ENCODE data around the gene PRDM15. TPM values are rescaled to one million over a fixed set of nuclear protein-coding genes. Genes with fewer than 3 reads are reported as not detected.

Gene PRDM15
- total RNA-seq, 1 donor from 2014 or later, result 16.2 TPM

DNA sequence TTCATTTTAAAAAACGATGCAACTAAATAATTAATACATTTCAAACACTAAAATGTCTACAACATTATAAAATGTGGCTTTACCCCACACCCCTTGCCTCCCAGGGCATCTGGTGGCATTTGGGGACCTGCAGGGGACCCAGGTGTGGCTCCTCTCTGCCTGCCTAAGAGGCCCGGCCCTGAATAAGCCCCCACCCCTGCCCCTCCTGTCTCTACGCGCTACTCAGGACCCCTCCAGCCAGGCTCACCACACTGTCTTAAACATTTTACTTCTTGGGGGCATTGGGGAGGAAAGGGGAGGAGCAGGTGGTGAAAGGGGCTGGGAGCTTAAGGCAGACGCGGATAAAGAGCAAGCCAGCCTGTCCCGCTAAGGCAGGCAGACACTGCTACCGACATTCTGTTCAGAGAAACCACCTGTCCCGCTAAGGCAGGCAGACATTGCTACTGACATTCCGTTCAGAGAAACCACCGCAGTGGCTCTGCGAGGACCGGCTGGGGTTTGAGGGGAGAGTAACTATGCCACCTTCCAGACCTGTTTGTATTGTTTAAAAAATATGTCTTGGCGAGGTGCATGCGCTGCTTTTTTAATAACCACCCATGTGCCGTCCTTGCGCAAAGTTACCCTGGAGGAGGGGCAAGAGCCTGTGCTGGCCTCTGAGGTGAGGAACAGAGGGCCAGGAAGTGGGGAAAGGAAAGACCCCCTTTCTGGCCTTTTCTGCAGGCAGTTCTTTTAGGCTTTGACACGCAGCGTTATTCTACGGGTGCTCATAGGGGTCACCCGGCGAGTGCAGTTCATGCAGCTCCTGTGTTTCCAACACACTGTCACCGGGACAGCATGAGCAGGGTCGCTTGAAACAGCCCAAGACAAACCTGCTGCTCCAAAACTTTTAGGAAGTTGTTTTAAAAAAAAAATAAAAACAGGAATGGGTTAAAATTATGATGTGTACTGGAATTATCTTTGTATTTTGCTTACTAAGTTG lies 61.0 kb downstream of the PRDM15 start:
- no peak for TF ChIP-seq CTCF (IDR thresholded peaks at IDR 0.05; ENCODE audit: unreplicated experiment)
- H3K27ac Mint-ChIP-seq, result no peak overlapping the region
- H3K27me3 Mint-ChIP-seq, result no peaks in the 10 kb centered on the region
- no peak for DNase-seq (ENCODE audit: low spot score, unreplicated experiment)
- H3K9me3 Mint-ChIP-seq (ENCODE audit: low read depth), result no peaks in the 10 kb centered on the region
- H3K4me1 Mint-ChIP-seq (ENCODE audit: low read depth), result peaks cover 1% of the 10 kb centered on the region
- H3K4me3 Mint-ChIP-seq (ENCODE audit: low read depth), result no peak overlapping the region
- H3K36me3 Mint-ChIP-seq (ENCODE audit: insufficient read depth), result peaks cover 2% of the 10 kb centered on the region

GRCh38 chr21:41817228-41817627 lies 61.9 kb downstream of the PRDM15 start:
- no peak overlapping the region for H3K4me3 Mint-ChIP-seq (ENCODE audit: low read depth)
- H3K27ac Mint-ChIP-seq, result peak overlapping the region; percentile 12
- H3K4me1 Mint-ChIP-seq (ENCODE audit: low read depth), result peaks cover 1% of the 10 kb centered on the region
- H3K36me3 Mint-ChIP-seq (ENCODE audit: insufficient read depth), result peaks cover 2% of the 10 kb centered on the region
- peak; percentile 56 for DNase-seq (ENCODE audit: low spot score, unreplicated experiment)
- peak; percentile 91 for TF ChIP-seq CTCF (IDR thresholded peaks at IDR 0.05; ENCODE audit: unreplicated experiment)
- H3K9me3 Mint-ChIP-seq (ENCODE audit: low read depth), result no peaks in the 10 kb centered on the region
- H3K27me3 Mint-ChIP-seq, result no peaks in the 10 kb centered on the region

- TF ChIP-seq CTCF (IDR thresholded peaks at IDR 0.05; ENCODE audit: unreplicated experiment), result peak; percentile 70
- Mint-ChIP-seq H3K9me3 (ENCODE audit: low read depth) (no peaks in the 10 kb centered on the region), H3K36me3 (ENCODE audit: insufficient read depth) (peaks cover 2% of the 10 kb centered on the region), H3K4me1 (ENCODE audit: low read depth) (peaks cover 1% of the 10 kb centered on the region), H3K4me3 (ENCODE audit: low read depth) (no peak overlapping the region), H3K27me3 (no peaks in the 10 kb centered on the region), H3K27ac (peak overlapping the region; percentile 62)
- DNase-seq (ENCODE audit: low spot score, unreplicated experiment), result peak; percentile 58
Measured at GRCh38 chr21:41816583-41817165, 62.5 kb downstream of the PRDM15 start.

- DNase-seq (ENCODE audit: low spot score, unreplicated experiment), result no peak
- no peaks in the 10 kb centered on the region for H3K27me3 Mint-ChIP-seq
- no peak overlapping the region for H3K4me3 Mint-ChIP-seq (ENCODE audit: low read depth)
- peaks cover 2% of the 10 kb centered on the region for H3K36me3 Mint-ChIP-seq (ENCODE audit: insufficient read depth)
- no peak overlapping the region for H3K27ac Mint-ChIP-seq
- H3K9me3 Mint-ChIP-seq (ENCODE audit: low read depth), result no peaks in the 10 kb centered on the region
- peaks cover 1% of the 10 kb centered on the region for H3K4me1 Mint-ChIP-seq (ENCODE audit: low read depth)
- no peak for TF ChIP-seq CTCF (IDR thresholded peaks at IDR 0.05; ENCODE audit: unreplicated experiment)
Measured at GRCh38 chr21:41815652-41816582, 63.2 kb downstream of the PRDM15 start.

DNA sequence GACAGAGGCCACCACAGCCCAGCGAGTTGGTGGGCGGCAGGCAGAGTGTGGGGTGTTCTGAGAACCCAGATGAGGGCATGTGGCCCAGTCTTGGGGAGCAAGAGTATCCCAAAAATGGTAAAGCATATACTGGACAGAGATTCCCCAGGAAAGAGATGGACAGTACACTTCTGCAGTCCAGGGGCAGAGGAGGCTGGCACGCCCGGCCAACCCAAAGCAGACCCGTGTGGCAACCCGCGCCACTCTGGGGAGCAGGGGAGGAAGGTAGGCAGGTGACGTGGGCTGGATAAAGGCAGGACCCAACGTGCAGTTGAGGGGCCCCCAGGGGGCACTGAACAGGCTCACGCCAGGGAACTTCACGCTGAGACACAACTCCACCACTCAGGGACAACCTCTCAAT lies 65.9 kb downstream of the PRDM15 start:
- TF ChIP-seq CTCF (IDR thresholded peaks at IDR 0.05; ENCODE audit: unreplicated experiment), result no peak
- no peaks in the 10 kb centered on the region for H3K9me3 Mint-ChIP-seq (ENCODE audit: low read depth)
- H3K4me3 Mint-ChIP-seq (ENCODE audit: low read depth), result no peak overlapping the region
- peaks cover 7% of the 10 kb centered on the region for H3K36me3 Mint-ChIP-seq (ENCODE audit: insufficient read depth)
- no peak overlapping the region for H3K27ac Mint-ChIP-seq
- no peaks in the 10 kb centered on the region for H3K27me3 Mint-ChIP-seq
- no peak for DNase-seq (ENCODE audit: low spot score, unreplicated experiment)
- peaks cover 1% of the 10 kb centered on the region for H3K4me1 Mint-ChIP-seq (ENCODE audit: low read depth)

Data from progenitor cell of endocrine pancreas (in vitro differentiated cells).